Measurements from ENCODE around the gene EPHB6. TPM values are rescaled to one million over a fixed set of nuclear protein-coding genes. Genes with fewer than 3 reads are reported as not detected.

Gene EPHB6
- total RNA-seq, 1 donor from 2014 or later: 1.0 TPM

DNA sequence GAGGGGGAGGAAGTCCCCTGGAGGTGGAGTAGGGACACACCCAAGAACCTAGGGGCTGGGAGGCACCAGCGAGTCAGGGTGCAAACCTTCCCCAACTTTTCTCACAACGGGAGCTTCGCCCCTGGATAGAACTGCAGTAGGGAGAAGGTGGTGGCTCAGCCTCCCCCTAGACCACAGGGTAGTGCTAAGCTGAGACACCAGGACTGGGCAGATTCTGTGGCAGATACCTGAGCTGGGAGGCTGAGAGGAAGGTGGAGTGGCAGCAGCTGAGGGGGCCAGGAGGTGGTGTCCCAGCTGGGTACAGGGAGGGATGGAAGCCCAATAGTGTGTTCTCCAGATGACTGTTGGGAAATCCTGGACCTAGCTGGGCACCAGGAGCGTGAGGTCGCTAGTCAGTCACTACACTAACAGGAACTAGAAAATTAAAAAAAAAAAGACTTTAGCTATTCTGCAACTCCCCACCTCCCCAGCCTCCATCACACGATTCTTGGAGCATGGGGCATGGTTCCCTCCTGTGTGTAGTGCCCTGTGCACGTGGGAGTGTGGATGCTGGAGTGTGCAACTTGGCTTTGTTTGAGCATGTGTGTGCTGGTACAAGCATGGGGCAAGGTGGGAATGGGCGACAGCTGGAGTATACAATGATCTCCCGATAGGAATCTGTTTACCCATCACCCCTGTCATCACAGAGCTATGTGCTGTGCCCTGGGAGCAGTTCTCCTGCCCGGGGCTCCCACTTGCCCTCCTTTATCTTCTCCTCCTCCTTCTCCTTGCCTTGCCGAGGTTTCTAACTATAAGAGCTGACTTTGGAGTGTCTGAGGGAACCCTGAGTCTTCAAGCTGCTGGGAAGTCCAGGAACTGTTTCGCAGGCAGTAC, 39.5 kb downstream of the EPHB6 start:
- Histone ChIP-seq H3K9me3 (ENCODE audit: control insufficient read depth in 3 of 3, low read length in 3 of 3) (no peaks in the 10 kb centered on the region), H3K27ac (ENCODE audit: low read depth, low read length) (no peak overlapping the region), H3K9ac (ENCODE audit: low read depth in 1 of 3, low read length in 3 of 3) (no peak overlapping the region), H3K36me3 (ENCODE audit: control insufficient read depth in 3 of 3, insufficient read depth in 3 of 3, low read length in 3 of 3) (no peaks in the 10 kb centered on the region), H3K4me3 (ENCODE audit: low read length in 3 of 3) (no peak overlapping the region), H3K4me1 (ENCODE audit: control insufficient read depth in 3 of 3, insufficient read depth in 3 of 3, low read length in 3 of 3) (no peaks in the 10 kb centered on the region), H3K27me3 (ENCODE audit: control insufficient read depth in 3 of 3, insufficient read depth in 3 of 3, low read length in 3 of 3) (peaks cover 4 to 23% (median 13%) of the 10 kb centered on the region in 3 donors)

GRCh38 chr7:142894985-142895593, 40.2 kb downstream of the EPHB6 start:
- no peaks in the 10 kb centered on the region for H3K36me3 ChIP-seq (ENCODE audit: control insufficient read depth in 3 of 3, insufficient read depth in 3 of 3, low read length in 3 of 3)
- H3K9me3 ChIP-seq (ENCODE audit: control insufficient read depth in 3 of 3, low read length in 3 of 3): no peaks in the 10 kb centered on the region
- peaks cover 4 to 23% (median 13%) of the 10 kb centered on the region in 3 donors for H3K27me3 ChIP-seq (ENCODE audit: control insufficient read depth in 3 of 3, insufficient read depth in 3 of 3, low read length in 3 of 3)
- H3K27ac ChIP-seq (ENCODE audit: low read depth, low read length): no peak overlapping the region
- no peaks in the 10 kb centered on the region for H3K4me1 ChIP-seq (ENCODE audit: control insufficient read depth in 3 of 3, insufficient read depth in 3 of 3, low read length in 3 of 3)
- H3K9ac ChIP-seq (ENCODE audit: low read depth in 1 of 3, low read length in 3 of 3): no peak overlapping the region
- H3K4me3 ChIP-seq (ENCODE audit: low read length in 3 of 3): no peak overlapping the region

DNA sequence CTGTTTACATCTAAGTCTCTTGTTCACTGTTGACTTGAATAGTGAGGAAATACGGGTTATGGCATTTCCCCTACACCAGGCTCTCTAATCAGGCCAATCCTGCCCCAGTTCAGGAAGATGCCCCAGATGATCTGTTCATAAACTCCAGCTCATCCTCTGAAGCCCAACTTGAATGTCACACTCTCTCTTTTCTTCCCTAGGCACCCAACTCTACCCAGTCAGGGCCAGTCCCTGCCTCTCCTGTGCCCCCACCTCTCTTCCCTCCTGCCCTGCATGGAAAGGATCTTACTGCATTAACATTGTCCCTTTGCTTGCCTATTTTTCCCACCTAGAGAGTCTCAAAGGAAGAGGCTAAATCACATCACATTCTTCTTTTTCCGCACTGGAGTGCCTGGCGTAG, 41.3 kb downstream of the EPHB6 start:
- H3K27me3 ChIP-seq (ENCODE audit: control insufficient read depth in 3 of 3, insufficient read depth in 3 of 3, low read length in 3 of 3): peaks cover 4 to 20% (median 8%) of the 10 kb centered on the region in 3 donors
- no peak overlapping the region for H3K4me3 ChIP-seq (ENCODE audit: low read length in 3 of 3)
- H3K9ac ChIP-seq (ENCODE audit: low read depth in 1 of 3, low read length in 3 of 3): no peak overlapping the region
- no peaks in the 10 kb centered on the region for H3K36me3 ChIP-seq (ENCODE audit: control insufficient read depth in 3 of 3, insufficient read depth in 3 of 3, low read length in 3 of 3)
- H3K27ac ChIP-seq (ENCODE audit: low read depth, low read length): no peak overlapping the region
- H3K9me3 ChIP-seq (ENCODE audit: control insufficient read depth in 3 of 3, low read length in 3 of 3): no peaks in the 10 kb centered on the region
- H3K4me1 ChIP-seq (ENCODE audit: control insufficient read depth in 3 of 3, insufficient read depth in 3 of 3, low read length in 3 of 3): no peaks in the 10 kb centered on the region

DNA sequence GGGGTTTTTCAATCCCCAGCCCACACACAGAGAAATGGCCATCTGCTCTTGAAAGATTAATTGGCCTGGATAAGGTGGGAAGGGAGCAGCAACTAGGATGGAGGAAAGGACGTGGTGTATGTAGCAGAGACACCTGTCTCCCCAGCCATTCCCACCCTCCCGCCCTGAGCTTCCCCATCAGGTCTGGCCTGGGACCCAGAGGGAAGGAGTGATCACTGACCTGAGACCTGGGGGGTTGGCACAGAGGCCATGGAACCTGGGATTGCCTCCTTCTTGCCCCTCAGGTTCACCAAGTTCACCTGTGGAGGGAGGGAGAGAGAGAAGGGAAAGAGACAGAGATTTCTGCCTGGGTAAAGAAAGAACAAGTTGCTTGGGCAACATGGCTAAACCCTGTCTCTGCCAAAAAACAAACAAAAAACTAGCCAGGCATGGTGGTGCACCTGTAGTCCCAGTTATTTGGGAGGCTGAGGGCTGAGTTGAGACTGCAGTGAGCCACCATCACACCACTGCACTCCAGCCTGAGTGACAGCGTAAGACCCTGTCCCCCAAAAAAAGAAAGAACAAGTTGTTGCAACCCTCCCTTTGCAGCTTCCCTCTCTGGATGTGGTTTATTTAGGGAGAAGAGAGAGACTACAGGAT, 42.0 kb downstream of the EPHB6 start:
- Histone ChIP-seq H3K27me3 (ENCODE audit: control insufficient read depth in 3 of 3, insufficient read depth in 3 of 3, low read length in 3 of 3) (peaks cover 4 to 15% (median 8%) of the 10 kb centered on the region in 3 donors), H3K36me3 (ENCODE audit: control insufficient read depth in 3 of 3, insufficient read depth in 3 of 3, low read length in 3 of 3) (no peaks in the 10 kb centered on the region), H3K9ac (ENCODE audit: low read depth in 1 of 3, low read length in 3 of 3) (no peak overlapping the region)

DNA sequence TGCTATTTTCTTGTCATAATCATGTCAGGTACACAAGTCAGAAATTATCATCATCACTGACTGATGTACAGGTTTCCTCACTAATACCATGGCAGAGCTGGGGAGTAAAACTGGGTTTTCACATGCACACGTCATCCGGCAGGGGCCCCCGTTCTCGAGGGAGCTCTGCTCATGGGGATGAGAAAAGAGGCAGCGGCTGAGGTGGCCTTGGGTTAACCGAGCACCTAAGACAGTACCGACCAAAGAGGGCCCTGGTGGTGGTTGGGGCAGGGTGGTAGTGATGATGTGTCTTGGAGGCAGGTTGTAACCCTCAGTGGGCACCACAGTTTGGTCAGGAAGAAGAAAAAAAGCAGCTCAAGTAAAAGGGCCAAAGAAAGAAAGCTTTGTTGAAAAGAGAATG, 42.8 kb downstream of the EPHB6 start:
- H3K27me3 ChIP-seq (ENCODE audit: control insufficient read depth in 3 of 3, insufficient read depth in 3 of 3, low read length in 3 of 3): peaks cover 2 to 8% (median 8%) of the 10 kb centered on the region in 3 donors
- no peaks in the 10 kb centered on the region for H3K9me3 ChIP-seq (ENCODE audit: control insufficient read depth in 3 of 3, low read length in 3 of 3)
- no peak overlapping the region for H3K27ac ChIP-seq (ENCODE audit: low read depth, low read length)
- no peaks in the 10 kb centered on the region for H3K36me3 ChIP-seq (ENCODE audit: control insufficient read depth in 3 of 3, insufficient read depth in 3 of 3, low read length in 3 of 3)
- H3K4me3 ChIP-seq (ENCODE audit: low read length in 3 of 3): no peak overlapping the region
- H3K9ac ChIP-seq (ENCODE audit: low read depth in 1 of 3, low read length in 3 of 3): no peak overlapping the region
- H3K4me1 ChIP-seq (ENCODE audit: control insufficient read depth in 3 of 3, insufficient read depth in 3 of 3, low read length in 3 of 3): no peaks in the 10 kb centered on the region

More for the DNA sequence above, 42.0 kb downstream of the EPHB6 start:
- no peaks in the 10 kb centered on the region for H3K9me3 ChIP-seq (ENCODE audit: control insufficient read depth in 3 of 3, low read length in 3 of 3)
- H3K4me3 ChIP-seq (ENCODE audit: low read length in 3 of 3): no peak overlapping the region
- no peaks in the 10 kb centered on the region for H3K4me1 ChIP-seq (ENCODE audit: control insufficient read depth in 3 of 3, insufficient read depth in 3 of 3, low read length in 3 of 3)
- H3K27ac ChIP-seq (ENCODE audit: low read depth, low read length): no peak overlapping the region

GRCh38 chr7:142898377-142899170, 43.7 kb downstream of the EPHB6 start:
- H3K27me3 ChIP-seq (ENCODE audit: control insufficient read depth in 3 of 3, insufficient read depth in 3 of 3, low read length in 3 of 3): peaks cover 0 to 8% (median 8%) of the 10 kb centered on the region in 3 donors
- no peak overlapping the region for H3K4me3 ChIP-seq (ENCODE audit: low read length in 3 of 3)
- H3K4me1 ChIP-seq (ENCODE audit: control insufficient read depth in 3 of 3, insufficient read depth in 3 of 3, low read length in 3 of 3): no peaks in the 10 kb centered on the region
- H3K9me3 ChIP-seq (ENCODE audit: control insufficient read depth in 3 of 3, low read length in 3 of 3): no peaks in the 10 kb centered on the region
- H3K9ac ChIP-seq (ENCODE audit: low read depth in 1 of 3, low read length in 3 of 3): no peak overlapping the region
- no peaks in the 10 kb centered on the region for H3K36me3 ChIP-seq (ENCODE audit: control insufficient read depth in 3 of 3, insufficient read depth in 3 of 3, low read length in 3 of 3)
- no peak overlapping the region for H3K27ac ChIP-seq (ENCODE audit: low read depth, low read length)

DNA sequence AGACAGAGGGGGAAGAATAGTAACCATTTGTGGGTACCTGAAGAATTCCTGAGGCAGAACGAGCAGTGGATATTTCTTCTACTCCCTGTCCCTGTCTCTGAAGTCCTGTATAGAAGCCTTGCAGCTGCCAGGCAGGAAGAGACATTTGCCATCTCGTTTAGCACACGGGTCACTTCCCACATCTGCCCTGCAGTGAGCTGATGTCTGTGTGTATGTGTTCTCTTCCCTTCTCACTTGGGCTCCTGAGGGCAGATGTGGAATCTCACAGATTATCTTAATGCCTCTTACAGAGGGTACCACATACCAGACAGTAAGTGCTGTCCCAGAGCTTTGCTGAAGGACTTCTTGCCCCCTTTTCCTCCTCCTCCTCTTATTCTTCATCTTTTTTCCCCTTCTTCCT, 44.8 kb downstream of the EPHB6 start:
- H3K27me3 ChIP-seq (ENCODE audit: control insufficient read depth in 3 of 3, insufficient read depth in 3 of 3, low read length in 3 of 3): peaks cover 0 to 8% (median 3%) of the 10 kb centered on the region in 3 donors
- no peaks in the 10 kb centered on the region for H3K36me3 ChIP-seq (ENCODE audit: control insufficient read depth in 3 of 3, insufficient read depth in 3 of 3, low read length in 3 of 3)
- no peak overlapping the region for H3K4me3 ChIP-seq (ENCODE audit: low read length in 3 of 3)
- H3K4me1 ChIP-seq (ENCODE audit: control insufficient read depth in 3 of 3, insufficient read depth in 3 of 3, low read length in 3 of 3): no peaks in the 10 kb centered on the region
- no peaks in the 10 kb centered on the region for H3K9me3 ChIP-seq (ENCODE audit: control insufficient read depth in 3 of 3, low read length in 3 of 3)
- H3K9ac ChIP-seq (ENCODE audit: low read depth in 1 of 3, low read length in 3 of 3): no peak overlapping the region
- no peak overlapping the region for H3K27ac ChIP-seq (ENCODE audit: low read depth, low read length)

DNA sequence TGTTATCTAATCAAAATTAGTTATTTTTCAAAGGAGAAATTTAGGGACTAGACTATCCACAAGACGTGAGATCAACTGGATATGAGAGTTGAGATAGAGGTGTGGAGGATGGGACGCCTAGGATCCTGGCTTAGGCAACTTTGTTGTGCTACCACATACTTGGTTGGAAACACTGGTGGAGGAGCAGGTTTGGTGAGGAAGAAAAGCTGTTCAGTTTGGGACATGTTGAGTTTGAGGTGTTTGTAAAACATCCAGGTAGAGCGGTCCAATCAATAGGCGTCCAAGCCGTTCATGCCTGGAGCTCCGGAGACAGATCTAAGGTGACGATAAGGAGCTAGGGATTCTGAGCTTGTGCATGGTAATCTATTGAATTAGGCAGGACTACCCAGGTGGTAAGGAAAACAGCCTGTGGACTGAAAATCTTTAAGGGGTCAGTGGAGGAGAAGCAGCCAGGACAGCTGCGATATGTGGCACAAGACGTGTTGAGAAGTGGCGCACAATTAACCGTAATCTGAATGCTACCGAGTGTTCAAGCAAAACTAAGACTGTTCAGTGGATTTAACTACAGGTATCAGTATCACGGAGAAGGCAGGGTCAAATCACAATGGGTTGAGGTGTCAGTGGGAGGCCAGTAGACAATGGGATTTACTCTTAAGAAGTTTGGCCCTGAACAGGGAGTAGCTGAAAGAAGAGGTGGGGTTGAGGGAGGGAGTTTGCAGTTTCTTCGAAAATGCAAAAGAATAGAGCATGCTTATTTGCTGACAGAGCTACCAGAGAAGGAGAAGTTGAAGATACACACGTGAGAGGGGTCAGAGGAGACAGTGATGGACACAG, 46.8 kb downstream of the EPHB6 start:
- Histone ChIP-seq H3K9ac (ENCODE audit: low read depth in 1 of 3, low read length in 3 of 3) (no peak overlapping the region), H3K27ac (ENCODE audit: low read depth, low read length) (no peak overlapping the region), H3K4me1 (ENCODE audit: control insufficient read depth in 3 of 3, insufficient read depth in 3 of 3, low read length in 3 of 3) (no peaks in the 10 kb centered on the region), H3K36me3 (ENCODE audit: control insufficient read depth in 3 of 3, insufficient read depth in 3 of 3, low read length in 3 of 3) (no peaks in the 10 kb centered on the region), H3K9me3 (ENCODE audit: control insufficient read depth in 3 of 3, low read length in 3 of 3) (no peaks in the 10 kb centered on the region), H3K27me3 (ENCODE audit: control insufficient read depth in 3 of 3, insufficient read depth in 3 of 3, low read length in 3 of 3) (peaks cover 0 to 8% (median 0%) of the 10 kb centered on the region in 3 donors), H3K4me3 (ENCODE audit: low read length in 3 of 3) (no peak overlapping the region)

DNA sequence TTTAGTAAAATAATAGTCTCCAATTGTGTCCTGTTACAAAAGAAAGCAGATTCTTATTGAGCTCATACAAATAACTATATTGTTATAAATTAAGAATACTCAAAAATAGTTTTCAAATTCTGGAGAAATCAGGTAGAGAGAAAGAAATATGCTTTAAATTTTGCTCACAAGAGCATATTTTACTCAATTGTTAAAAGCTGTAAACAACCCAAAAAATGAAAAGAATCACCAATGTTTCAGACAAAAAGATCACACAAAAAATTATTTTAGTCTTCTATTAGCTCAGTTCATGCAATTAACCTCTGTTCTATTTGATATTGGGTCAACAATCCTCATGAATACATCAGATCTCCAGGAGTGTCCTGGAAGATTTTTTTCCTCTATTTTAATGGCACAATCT, 49.3 kb downstream of the EPHB6 start:
- Histone ChIP-seq H3K27me3 (ENCODE audit: control insufficient read depth in 3 of 3, insufficient read depth in 3 of 3, low read length in 3 of 3) (no peaks in the 10 kb centered on the region), H3K9ac (ENCODE audit: low read depth in 1 of 3, low read length in 3 of 3) (no peak overlapping the region), H3K4me1 (ENCODE audit: control insufficient read depth in 3 of 3, insufficient read depth in 3 of 3, low read length in 3 of 3) (no peaks in the 10 kb centered on the region), H3K27ac (ENCODE audit: low read depth, low read length) (no peak overlapping the region), H3K4me3 (ENCODE audit: low read length in 3 of 3) (no peak overlapping the region), H3K9me3 (ENCODE audit: control insufficient read depth in 3 of 3, low read length in 3 of 3) (no peaks in the 10 kb centered on the region), H3K36me3 (ENCODE audit: control insufficient read depth in 3 of 3, insufficient read depth in 3 of 3, low read length in 3 of 3) (no peaks in the 10 kb centered on the region)

Measured in skeletal muscle tissue (tissue), 4 donors.